HT1080 (cell line): ENCODE data around the gene SMARCD2. TPM values are rescaled to one million over a fixed set of nuclear protein-coding genes. Genes with fewer than 3 reads are reported as not detected.
"Not testable (repeated sequence)": the region's sequence is repeated elsewhere in the genome, so short reads cannot be mapped to it uniquely, and the experiment has no call there.

Experiments
- DNase-seq: peaks from one replicate; pipeline ENCODE4 v3.0.0-alpha.2; 2015; ENCODE audit warnings: low read depth
- polyA plus RNA-seq, 2 experiments: library from polyadenylated mRNA; depleted of rRNA; stranded (reverse); fragments of >200 nt; gene quantifications; 2 replicates each; pipeline ENCODE4 v1.2.3, GENCODE V29; 2015
- total RNA-seq: library from RNA; depleted of rRNA; stranded (reverse); fragments of >200 nt; shearing (Covaris generic); gene quantifications from 2 replicates; pipeline ENCODE4 v1.2.3, GENCODE V29; 2014; rRNA removed

The SMARCD2 gene
- 99.5 and 106 TPM in 2 replicates for total RNA-seq
- polyA plus RNA-seq (2015; cell fraction: cytosol; rRNA removed) = 75.0 and 77.8 TPM in 2 replicates
- polyA plus RNA-seq (2015; cell fraction: nucleus; rRNA removed) = 95.9 and 104 TPM in 2 replicates

GRCh38 chr17:63842540-63843386 lies at the start of gene SMARCD2:
Gene SMARCD2, minus strand, starts transcription at chr17:63842685. Its CDS starts 11 bp downstream, at chr17:63842674.
- peak; percentile 97 for DNase-seq

- not testable (repeated sequence) for DNase-seq
Measured at GRCh38 chr17:63889026-63889848, 46.8 kb upstream of the SMARCD2 start.

DNA sequence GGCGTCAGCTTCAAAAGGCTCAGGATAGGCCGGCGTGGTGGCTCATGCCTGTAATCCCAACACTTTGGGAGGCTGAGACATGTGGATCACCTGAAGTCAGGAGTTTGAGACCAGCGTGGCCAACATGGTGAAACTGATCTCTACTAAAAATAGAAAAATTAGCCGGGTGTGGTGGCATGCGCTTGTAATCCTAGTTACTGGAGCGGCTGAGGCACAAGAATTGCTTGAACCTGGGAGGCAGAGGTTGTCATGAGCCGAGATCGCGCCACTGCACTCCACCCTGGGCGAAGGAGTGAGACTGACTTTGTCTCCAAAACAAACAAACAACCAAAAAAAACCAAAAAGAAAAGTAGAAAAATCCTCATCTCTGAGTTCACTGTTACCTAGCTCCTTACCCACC lies 42.6 kb upstream of the SMARCD2 start:
- DNase-seq = not testable (repeated sequence)

GRCh38 chr17:63882626-63883126 lies 40.2 kb upstream of the SMARCD2 start:
- not testable (repeated sequence) for DNase-seq

DNA sequence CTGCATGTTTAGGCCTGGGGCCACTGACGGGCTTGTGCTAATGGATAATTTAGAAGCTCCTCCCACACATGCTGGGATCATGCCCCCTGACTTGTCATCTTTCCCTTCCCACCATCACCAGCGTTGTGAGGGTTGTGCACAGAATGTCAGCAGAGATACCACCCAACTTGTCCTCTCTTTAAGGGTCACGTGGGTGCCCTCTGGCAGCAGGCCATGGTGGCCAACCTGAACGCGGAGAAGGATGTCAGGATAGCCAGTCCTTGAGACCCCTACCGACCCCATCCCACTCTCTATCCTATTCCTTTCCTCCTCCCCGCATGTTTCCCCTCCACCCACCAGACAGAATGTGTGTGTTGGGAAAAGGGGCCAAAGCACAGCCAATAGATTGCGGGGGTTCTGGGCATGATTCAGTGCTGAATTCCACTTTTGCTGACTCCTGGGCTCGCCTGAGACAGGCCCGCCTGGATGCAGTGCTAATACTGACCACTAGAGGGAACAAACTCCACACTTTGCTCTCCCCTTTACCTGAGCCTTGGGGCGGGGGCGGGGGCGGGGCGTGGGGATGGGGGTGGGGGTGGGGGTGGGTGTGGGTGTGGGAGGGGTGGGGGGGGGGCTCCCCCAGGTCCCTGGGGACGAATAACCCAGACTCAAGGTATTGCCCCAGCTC lies 39.6 kb upstream of the SMARCD2 start, which contains the start of gene GH2:
Gene GH2, minus strand, starts transcription at position 10 of the 667 bp plus-strand sequence. CDS start 143 bp downstream, outside the sequence.
- peak; percentile 55 for DNase-seq

DNA sequence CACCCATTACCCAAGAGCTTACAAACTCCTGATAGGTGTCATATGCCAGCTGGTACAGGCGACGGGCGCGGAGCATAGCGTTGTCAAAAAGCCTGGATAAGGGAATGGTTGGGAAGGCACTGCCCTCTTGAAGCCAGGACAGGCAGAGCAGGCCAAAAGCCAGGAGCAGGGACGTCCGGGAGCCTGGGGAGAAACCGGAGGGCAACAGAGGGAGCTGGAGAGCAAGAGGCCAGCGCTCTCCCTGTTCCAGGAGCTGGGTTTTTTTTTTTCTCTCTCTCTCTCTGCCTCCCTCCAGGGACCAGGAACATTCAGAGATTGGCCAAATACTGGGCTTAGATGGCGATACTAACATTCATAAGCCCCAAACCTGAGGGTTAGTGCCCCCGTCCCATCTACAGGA lies 38.9 kb upstream of the SMARCD2 start:
- not testable (repeated sequence) for DNase-seq

GRCh38 chr17:63880706-63881105 lies 38.2 kb upstream of the SMARCD2 start:
- no peak for DNase-seq

DNA sequence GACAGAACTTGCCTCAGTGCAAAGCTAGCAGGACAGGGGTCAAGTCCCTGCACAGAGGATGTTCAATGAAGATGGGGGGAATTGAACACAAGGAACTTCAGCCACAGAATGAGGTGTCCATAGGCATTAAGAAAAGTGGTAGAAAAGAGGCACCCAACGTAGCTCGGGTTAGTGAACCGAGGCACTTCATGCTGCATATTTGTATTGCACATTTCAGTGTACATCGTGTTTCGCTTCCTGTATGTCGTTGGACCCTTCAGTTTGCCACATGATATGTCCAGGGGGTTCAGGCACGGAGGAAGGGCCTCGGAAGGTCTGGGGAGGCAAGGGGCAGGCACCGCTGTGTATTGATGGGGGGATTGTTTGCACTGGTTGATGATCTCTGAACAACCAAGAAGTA lies 35.9 kb upstream of the SMARCD2 start:
- DNase-seq = not testable (repeated sequence)

GRCh38 chr17:63874693-63875092 lies 32.2 kb upstream of the SMARCD2 start:
- not testable (repeated sequence) for DNase-seq

DNA sequence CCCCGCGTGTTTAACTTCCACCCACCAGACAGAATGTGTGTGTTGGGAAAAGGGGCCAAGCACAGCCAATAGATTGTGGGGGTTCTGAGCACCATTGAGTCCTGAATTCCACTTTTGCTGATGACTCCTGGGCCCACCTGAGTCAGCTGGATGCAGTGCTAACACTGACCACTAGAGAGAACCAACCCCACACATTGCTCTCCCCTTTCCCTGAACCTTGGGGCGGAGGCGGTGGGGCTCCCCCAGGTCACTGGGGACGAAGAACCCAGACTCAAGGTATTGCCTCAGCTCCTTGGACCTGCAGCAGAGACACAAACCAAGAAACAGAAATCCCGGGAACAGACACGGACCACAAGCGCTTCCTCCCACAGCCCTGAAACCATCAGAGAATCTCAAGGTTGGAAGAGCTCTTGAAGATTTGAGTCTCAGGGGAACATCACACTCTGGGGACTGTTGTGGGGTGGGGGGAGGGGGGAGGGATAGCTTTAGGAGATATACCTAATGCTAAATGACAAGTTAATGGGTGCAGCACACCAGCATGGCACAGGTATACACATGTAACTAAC lies 31.7 kb upstream of the SMARCD2 start:
- DNase-seq = not testable (repeated sequence)

- DNase-seq = not testable (repeated sequence)
Measured at GRCh38 chr17:63873577-63873976, 31.1 kb upstream of the SMARCD2 start, which contains the start of gene CSH2. Gene CSH2, minus strand, starts transcription at chr17:63873677. Its CDS starts 63 bp downstream, at chr17:63873614.

DNA sequence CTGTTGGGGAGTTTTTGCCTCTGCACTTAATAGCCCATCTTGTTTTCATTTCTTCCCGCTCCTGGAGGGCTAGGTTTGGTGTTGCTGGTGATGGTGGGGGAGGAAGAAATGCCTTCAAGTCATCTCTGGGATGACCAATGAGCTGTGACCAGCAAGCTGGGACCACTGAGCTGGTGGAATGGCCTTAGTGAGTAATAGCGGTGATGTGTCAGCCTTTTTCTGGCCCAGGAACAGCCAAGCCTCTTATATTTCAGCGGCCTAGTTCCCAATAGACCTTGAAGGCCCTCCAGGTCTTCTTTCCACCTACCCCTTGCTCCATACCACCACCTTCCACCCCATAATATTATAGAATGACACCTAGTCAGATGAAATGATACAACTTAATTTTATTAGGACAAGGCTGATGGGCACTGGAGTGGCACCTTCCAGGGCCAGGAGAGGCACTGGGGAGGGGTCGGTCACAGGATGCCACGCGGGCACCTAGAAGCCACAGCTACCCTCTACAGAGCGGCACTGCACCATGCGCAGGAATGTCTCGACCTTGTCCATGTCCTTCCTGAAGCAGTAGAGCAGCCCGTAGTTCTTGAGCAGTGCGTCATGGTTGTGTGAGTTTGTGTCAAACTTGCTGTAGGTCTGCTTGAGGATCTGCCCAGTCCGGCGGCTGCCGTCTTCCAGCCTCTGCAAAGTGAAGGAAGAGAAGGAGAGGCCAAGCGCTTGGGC lies 29.3 kb upstream of the SMARCD2 start:
- DNase-seq = peak; percentile 41

GRCh38 chr17:63870292-63870665 lies 27.8 kb upstream of the SMARCD2 start:
- DNase-seq = not testable (repeated sequence)

GRCh38 chr17:63869491-63870291 lies 27.2 kb upstream of the SMARCD2 start:
- not testable (repeated sequence) for DNase-seq

- not testable (repeated sequence) for DNase-seq
Measured at GRCh38 chr17:63866625-63867024, 24.1 kb upstream of the SMARCD2 start.

DNA sequence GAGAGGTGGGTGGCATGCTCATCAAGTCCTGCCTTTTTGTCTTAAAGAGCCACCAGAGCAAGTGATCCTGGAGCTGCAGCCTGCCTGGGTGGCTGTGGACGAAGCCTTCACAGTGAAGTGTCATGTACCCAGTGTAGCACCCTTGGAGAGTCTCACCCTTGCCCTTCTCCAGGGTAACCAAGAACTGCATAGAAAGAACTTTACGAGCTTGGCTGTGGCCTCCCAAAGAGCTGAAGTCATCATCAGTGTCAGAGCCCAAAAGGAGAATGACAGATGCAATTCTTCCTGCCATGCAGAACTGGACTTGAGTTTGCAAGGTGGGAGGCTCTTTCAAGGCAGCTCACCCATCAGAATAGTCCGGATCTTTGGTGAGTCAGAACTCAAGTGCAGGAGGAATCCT lies 16.8 kb upstream of the SMARCD2 start:
- no peak for DNase-seq

DNA sequence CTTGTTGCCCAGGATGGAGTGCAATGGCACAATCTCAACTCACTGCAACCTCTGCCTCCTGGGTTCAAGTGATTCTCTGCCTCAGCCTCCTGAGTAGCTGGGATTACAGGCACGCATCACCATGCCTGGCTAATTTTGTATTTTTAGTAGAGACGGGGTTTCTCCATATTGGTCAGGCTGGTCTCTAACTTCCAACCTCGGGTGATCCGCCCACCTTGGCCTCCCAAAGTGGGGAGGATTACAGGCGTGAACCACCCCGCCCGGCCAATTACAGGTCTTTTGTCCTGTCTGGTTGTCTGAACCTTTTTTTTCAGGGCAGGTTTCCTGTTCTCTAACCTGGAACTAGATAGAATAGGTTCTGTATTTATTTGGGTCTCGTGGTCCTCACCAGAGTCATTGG lies 13.9 kb upstream of the SMARCD2 start:
- DNase-seq = not testable (repeated sequence)

DNA sequence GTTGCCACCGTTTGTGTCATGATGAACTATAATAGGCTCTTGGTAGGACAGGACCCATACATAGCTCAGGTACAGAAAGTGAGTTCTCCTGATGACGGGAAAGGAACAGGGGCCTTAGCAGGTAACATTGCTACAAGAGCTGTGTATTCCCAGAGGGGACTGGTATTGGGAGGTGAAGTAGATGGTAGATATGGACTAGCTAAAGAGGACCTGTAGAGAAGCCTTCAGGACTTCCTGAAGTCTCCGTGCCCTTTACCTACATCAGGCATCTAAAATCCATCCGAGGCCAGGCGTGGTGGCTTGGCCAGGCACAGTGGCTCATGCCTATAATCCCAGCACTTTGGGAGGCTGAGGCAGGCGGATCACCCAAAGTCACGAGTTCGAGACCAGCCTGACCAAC lies 12.7 kb upstream of the SMARCD2 start:
- DNase-seq = no peak

DNA sequence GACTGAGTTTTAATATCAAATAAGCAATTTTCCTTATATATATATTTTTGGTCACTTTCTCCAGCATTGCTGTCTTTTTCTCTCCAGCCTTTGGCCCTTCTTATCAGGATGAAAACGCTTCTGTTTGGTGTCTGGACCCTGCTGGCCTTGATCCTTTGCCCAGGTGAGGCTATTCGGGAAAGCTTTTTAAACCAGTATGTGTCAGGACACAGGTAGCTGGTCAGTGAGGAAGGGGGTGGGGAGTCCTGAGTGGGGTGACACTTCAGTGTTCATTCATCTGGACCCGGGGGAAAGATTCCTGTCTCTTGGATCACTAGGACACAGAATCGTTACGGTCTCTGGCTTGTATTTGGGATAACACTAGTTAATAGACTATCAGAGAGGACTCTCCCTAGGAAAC lies 12.2 kb upstream of the SMARCD2 start:
- DNase-seq = no peak
